Endothelial cell of umbilical vein (primary cell): ENCODE measurements around the gene TRIM68. TPM values are rescaled to one million over a fixed set of nuclear protein-coding genes. Genes with fewer than 3 reads are reported as not detected.

Source experiments
- BruUV-seq: library from RNA; stranded (reverse); fragments of 400-500 nt; replicated peaks from 2 replicates; lab custom pipeline; 2021; lab: Mats Ljungman, UMichigan
- CTCF ChIA-PET: fragments of 300-600, 350-600 bp; sonication (Branson Sonifier 250); formaldehyde crosslinking; loops from one replicate; lab custom pipeline; 2021; ENCODE audit warnings: antibody characterized with exemption, inconsistent platforms; lab: Charles Lee
- POLR2A ChIA-PET: fragments of 300-600, 350-600 bp; sonication (Branson Sonifier 250); formaldehyde crosslinking; loops from one replicate; lab custom pipeline; 2021; ENCODE audit warnings: antibody characterized with exemption, inconsistent platforms; lab: Charles Lee
- DNase-seq: peaks from one replicate; pipeline ENCODE4 v3.0.0-alpha.2; 2011; ENCODE audit warnings: low read depth, low spot score
- FAIRE-seq: peaks from 2 replicates; lab custom pipeline; 2011; peaks lifted over from hg19 to GRCh38; lab: Jason Lieb, UNC
- H2AFZ ChIP-seq: 2 replicates; pipeline ENCODE4 v1.6.0; 2012; ENCODE audit warnings: low read depth, low read length, control low read depth, inconsistent platforms
- H3K27ac ChIP-seq: 2 replicates; pipeline ENCODE4 v1.5.1; 2011; ENCODE audit warnings: low read depth, mild to moderate bottlenecking, control low read depth, low read length, moderate library complexity; ENCODE audit not compliant: insufficient read depth
- H3K27me3 ChIP-seq, 2 experiments: 2 replicates each; pipeline versions ENCODE4 v1.6.0 to v1.6.1; 2011; ENCODE audit warnings: low read length in 2 of 2, mixed read lengths in 1 of 2; ENCODE audit not compliant: control insufficient read depth in 2 of 2, insufficient read depth in 2 of 2
- H3K36me3 ChIP-seq, 2 experiments: 2 replicates in 1 of 2; 3 replicates in 1 of 2; pipeline ENCODE4 v1.5.1; 2011; ENCODE audit warnings: low read length in 2 of 2, mild to moderate bottlenecking in 1 of 2, moderate library complexity in 1 of 2; ENCODE audit not compliant: control insufficient read depth in 2 of 2, insufficient read depth in 2 of 2; ENCODE audit errors: extremely low read depth in 1 of 2
- H3K4me1 ChIP-seq: 3 replicates; pipeline ENCODE4 v1.5.1; 2011; ENCODE audit warnings: mild to moderate bottlenecking, low read length; ENCODE audit not compliant: control insufficient read depth, insufficient read depth; ENCODE audit errors: extremely low read depth
- H3K4me2 ChIP-seq: 2 replicates; pipeline ENCODE4 v1.6.1; 2011; ENCODE audit warnings: low read length, control low read depth, mixed read lengths; ENCODE audit not compliant: insufficient read depth
- H3K4me3 ChIP-seq, 3 experiments: fragments of 200-600 bp in 1 of 3; sonication (generic), shearing (Covaris generic) in 1 of 3; replicated peaks in 1 of 3; 2 replicates each; pipeline ENCODE4 v1.5.1; 2011 to 2016; ENCODE audit warnings: control low read depth in 3 of 3, low read length in 3 of 3, mild to moderate bottlenecking in 2 of 3, inconsistent platforms in 1 of 3, low read depth in 1 of 3, moderate library complexity in 1 of 3; ENCODE audit not compliant: insufficient read depth in 1 of 3
- H3K79me2 ChIP-seq: 2 replicates; pipeline ENCODE4 v1.6.0; 2012; ENCODE audit warnings: low read length, inconsistent platforms; ENCODE audit not compliant: control insufficient read depth, insufficient read depth
- H3K9ac ChIP-seq: replicated peaks from 2 replicates; pipeline ENCODE3; 2011; ENCODE audit warnings: low read length, control low read depth; ENCODE audit not compliant: insufficient read depth; ENCODE audit errors: extremely low read depth
- H3K9me1 ChIP-seq: replicated peaks from 3 replicates; pipeline ENCODE4 v1.6.0; 2011; ENCODE audit warnings: mild to moderate bottlenecking, low read length; ENCODE audit not compliant: control insufficient read depth, insufficient read depth; ENCODE audit errors: extremely low read depth
- H3K9me3 ChIP-seq: replicated peaks from 2 replicates; pipeline ENCODE4 v1.5.1; 2012; ENCODE audit warnings: low read length, inconsistent platforms; ENCODE audit not compliant: control insufficient read depth, insufficient read depth
- H4K20me1 ChIP-seq: replicated peaks from 2 replicates; pipeline ENCODE3; 2011; ENCODE audit warnings: mild to moderate bottlenecking, low read length; ENCODE audit not compliant: control insufficient read depth, insufficient read depth; ENCODE audit errors: extremely low read depth
- CTCF ChIP-seq, 2 donors: IDR thresholded peaks; 1 replicate in 1 of 2; 2 replicates in 1 of 2; pipeline ENCODE4 v1.5.1; 2011; ENCODE audit warnings: low read length in 2 of 2, mild to moderate bottlenecking in 2 of 2, moderate library complexity in 2 of 2, control low read depth in 1 of 2, inconsistent platforms in 1 of 2, low read depth in 1 of 2; ENCODE audit not compliant: insufficient read depth in 1 of 2; ENCODE audit errors: extremely low read depth in 1 of 2
- EZH2 ChIP-seq: IDR thresholded peaks from 2 replicates; pipeline ENCODE4 v1.6.1; 2012; ENCODE audit warnings: borderline replicate concordance, low read depth, mild to moderate bottlenecking, moderate library complexity, low read length, inconsistent platforms; ENCODE audit not compliant: severe bottlenecking
- FOS ChIP-seq: IDR thresholded peaks from 2 replicates; pipeline ENCODE4 v1.6.1; 2011; ENCODE audit warnings: mild to moderate bottlenecking, low read length, moderate library complexity, borderline replicate concordance; ENCODE audit not compliant: insufficient read depth
- GATA2 ChIP-seq: IDR thresholded peaks from 2 replicates; pipeline ENCODE4 v1.7.0; 2011; ENCODE audit warnings: low read depth, mild to moderate bottlenecking, moderate library complexity, mixed read lengths, low read length; ENCODE audit not compliant: insufficient read length, insufficient read depth
- JUN ChIP-seq: IDR thresholded peaks from 2 replicates; pipeline ENCODE4 v1.6.1; 2011; ENCODE audit warnings: borderline replicate concordance, low read depth; ENCODE audit not compliant: insufficient read length, insufficient read depth
- MAX ChIP-seq: IDR thresholded peaks from 2 replicates; pipeline ENCODE4 v1.6.1; 2011; ENCODE audit not compliant: insufficient read depth, insufficient read length
- MYC ChIP-seq: IDR thresholded peaks from one replicate; pipeline ENCODE4 v1.6.1; 2011; ENCODE audit warnings: mild to moderate bottlenecking, low read depth, low read length
- POLR2A ChIP-seq: IDR thresholded peaks from 2 replicates; pipeline ENCODE4 v1.6.1; 2012; ENCODE audit warnings: low read depth, mild to moderate bottlenecking, control low read depth, low read length
- dilution Hi-C: fragments of 300-500 bp; cut with MboI; formaldehyde crosslinking; loops from one replicate; pipeline ENCODE4 v1.15.0; 2019; ENCODE audit warnings: low sequenced_read_pairs; ENCODE audit not compliant: extremely low pct_ligation_motif_present
- intact Hi-C: fragments of 100-400 bp; cut with micrococcal nuclease; formaldehyde crosslinking; loops from one replicate; pipeline ENCODE4 v1.10.0; 2022
- polyA plus RNA-seq, 4 experiments: library from polyadenylated mRNA; depleted of rRNA in 3 of 4; stranded (reverse) in 3 of 4; unstranded in 1 of 4; fragments of >200 nt; gene quantifications; 2 replicates each; pipeline versions ENCODE4 v1.2.1 to v1.2.3, GENCODE V29; 2011 to 2012; ENCODE audit warnings: missing spikeins in 1 of 4
- total RNA-seq: library from RNA; stranded (reverse); gene quantifications from 2 replicates; pipeline ENCODE4 v1.2.3, GENCODE V29; 2021

TRIM68 gene
- total and polyA plus RNA-seq, 2 donors (not counting 3 experiments of a cell fraction or from before 2014, with no cell fraction given) = 8.1 to 11.3 TPM

DNA sequence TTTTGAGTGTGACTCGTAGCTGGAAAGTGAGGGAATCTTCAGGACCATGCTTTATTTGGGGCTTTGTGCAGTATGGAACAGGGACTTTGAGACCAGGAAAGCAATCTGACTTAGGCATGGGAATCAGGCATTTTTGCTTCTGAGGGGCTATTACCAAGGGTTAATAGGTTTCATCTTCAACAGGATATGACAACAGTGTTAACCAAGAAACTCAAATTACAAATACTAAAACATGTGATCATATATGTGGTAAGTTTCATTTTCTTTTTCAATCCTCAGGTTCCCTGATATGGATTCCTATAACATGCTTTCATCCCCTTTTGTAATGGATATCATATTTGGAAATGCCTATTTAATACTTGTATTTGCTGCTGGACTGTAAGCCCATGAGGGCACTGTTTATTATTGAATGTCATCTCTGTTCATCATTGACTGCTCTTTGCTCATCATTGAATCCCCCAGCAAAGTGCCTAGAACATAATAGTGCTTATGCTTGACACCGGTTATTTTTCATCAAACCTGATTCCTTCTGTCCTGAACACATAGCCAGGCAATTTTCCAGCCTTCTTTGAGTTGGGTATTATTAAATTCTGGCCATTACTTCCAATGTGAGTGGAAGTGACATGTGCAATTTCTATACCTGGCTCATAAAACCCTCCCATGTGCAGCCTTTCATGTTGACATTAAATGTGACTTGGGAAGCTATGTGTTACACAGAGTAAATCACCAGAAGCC lies 46.8 kb upstream of the TRIM68 start:
- Histone ChIP-seq H3K9me3 (no peaks in the 10 kb centered on the region), H3K79me2 (no peaks in the 10 kb centered on the region), H3K4me1 (no peaks in the 10 kb centered on the region), H3K27ac (no peak overlapping the region), H3K36me3 (no peaks in the 10 kb centered on the region), H2AFZ (no peak overlapping the region), H3K4me3 (no peak overlapping the region), H3K9me1 (no peaks in the 10 kb centered on the region), H3K4me2 (no peak overlapping the region), H4K20me1 (no peaks in the 10 kb centered on the region), H3K9ac (no peak overlapping the region), H3K27me3 (no peaks in the 10 kb centered on the region)
- TF ChIP-seq JUN (no peak), EZH2 (no peak), MAX (no peak), MYC (no peak), GATA2 (no peak), POLR2A (no peak), FOS (no peak), CTCF (IDR thresholded peaks at IDR 0.05; ENCODE audit: extremely low read depth in 1 of 2, insufficient read depth in 1 of 2, low read depth in 1 of 2, low read length in 2 of 2) (no peak)
- intact Hi-C loops (no loop called here), dilution Hi-C loops (no loop called here)
- CTCF ChIA-PET = no interaction called here
- no peak for FAIRE-seq
- no peak for DNase-seq
- POLR2A ChIA-PET = no interaction called here
- BruUV-seq = no TSS peak
